NCI-H510A treated with DMSO at 0.1 percent for 48 hours (cell line): Measurements from ENCODE around the gene GAB4.
"Not testable (repeated sequence)": the region's sequence is repeated elsewhere in the genome, so short reads cannot be mapped to it uniquely, and the experiment has no call there.

Experiments used
- DNase-seq: peaks from one replicate; lab custom pipeline; 2025; lab: John Stamatoyannopoulos, UW

GAB4 gene, protein sequence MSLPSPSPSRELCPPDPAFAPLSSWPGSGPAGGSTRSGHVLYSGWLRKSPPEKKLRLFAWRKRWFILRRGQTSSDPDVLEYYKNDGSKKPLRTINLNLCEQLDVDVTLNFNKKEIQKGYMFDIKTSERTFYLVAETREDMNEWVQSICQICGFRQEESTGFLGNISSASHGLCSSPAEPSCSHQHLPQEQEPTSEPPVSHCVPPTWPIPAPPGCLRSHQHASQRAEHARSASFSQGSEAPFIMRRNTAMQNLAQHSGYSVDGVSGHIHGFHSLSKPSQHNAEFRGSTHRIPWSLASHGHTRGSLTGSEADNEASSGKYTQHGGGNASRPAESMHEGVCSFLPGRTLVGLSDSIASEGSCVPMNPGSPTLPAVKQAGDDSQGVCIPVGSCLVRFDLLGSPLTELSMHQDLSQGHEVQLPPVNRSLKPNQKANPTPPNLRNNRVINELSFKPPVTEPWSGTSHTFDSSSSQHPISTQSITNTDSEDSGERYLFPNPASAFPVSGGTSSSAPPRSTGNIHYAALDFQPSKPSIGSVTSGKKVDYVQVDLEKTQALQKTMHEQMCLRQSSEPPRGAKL

DNA sequence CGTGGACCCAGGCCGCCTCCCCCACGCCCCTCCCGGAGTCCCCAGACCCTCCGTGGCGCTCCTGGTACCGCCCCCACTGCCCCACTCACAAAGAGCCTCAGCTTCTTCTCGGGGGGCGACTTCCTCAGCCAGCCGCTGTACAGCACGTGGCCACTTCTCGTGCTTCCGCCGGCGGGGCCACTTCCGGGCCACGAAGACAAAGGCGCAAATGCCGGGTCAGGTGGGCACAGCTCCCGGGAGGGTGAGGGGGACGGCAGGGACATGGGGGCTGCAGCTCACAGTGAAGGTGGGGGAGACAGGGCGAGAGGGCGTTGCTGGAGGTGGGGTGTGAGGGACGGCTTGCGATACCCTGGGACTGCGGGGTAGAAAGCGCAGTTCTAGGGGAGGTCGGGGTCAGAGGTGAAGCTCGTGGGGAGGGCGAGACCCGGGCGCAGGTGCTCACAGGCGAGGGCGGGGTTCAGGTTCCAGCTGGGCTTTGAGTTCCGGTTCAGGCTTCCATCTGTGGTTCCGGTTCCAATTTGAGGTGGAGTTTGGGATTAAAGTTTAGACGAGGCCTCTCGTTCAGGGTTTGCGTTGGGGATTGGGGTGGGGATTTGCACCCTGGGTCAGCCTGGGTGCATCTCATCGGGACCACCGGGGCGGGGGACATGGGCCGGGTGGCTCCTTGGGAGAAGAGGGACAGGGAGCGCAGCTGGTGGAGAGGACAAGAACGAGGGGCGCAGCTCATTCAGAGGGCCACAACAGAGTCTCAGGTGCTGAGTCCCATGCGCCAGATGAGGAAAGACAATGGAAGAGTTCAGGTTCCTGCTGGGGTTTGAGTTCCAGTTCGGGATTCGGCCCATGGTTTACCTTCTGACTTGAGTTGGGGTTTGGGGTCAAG is at the start of gene GAB4:
GAB4 (minus strand) TSS at position 371 of the 880 bp plus-strand sequence; CDS start at position 263, 108 bp downstream.
- no peak for DNase-seq

DNA sequence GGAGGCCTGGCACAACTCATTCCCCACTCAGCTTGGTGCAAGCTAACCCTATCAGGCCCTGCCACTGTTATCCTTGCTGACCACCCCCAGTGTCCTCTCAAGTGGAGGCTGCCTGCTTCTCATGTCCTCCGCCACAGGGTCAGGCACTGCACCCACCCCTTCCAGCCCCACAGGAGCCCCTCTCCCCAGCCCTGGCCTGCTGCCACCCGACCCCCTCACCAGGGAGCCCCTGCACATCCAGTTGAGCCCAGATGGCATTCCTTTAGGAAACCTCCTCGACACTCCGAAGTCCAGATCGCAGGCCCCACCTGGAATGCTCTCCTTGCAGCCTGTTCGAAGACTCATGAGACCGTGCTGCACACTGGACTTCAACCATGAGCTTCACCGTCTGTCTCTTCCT is 48.8 kb upstream of the GAB4 start:
- DNase-seq = no peak

DNA sequence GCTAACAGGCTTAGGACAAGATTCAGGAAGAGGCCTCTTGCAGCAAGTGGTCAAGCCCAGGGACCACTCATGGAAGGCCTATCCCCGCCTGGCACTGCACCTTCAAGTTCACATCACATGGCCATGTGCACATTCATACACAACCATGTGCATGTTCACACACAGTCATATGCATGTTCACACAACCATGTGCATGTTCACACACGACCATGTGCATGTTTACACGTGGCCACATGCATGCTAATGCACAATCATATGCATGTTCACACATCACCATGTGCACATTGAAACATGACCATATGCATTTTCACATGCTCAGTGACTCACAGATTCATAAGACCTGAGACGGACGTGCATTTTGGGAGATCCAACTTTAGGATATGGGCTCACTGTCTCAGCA is 48.0 kb upstream of the GAB4 start:
- DNase-seq = no peak

DNA sequence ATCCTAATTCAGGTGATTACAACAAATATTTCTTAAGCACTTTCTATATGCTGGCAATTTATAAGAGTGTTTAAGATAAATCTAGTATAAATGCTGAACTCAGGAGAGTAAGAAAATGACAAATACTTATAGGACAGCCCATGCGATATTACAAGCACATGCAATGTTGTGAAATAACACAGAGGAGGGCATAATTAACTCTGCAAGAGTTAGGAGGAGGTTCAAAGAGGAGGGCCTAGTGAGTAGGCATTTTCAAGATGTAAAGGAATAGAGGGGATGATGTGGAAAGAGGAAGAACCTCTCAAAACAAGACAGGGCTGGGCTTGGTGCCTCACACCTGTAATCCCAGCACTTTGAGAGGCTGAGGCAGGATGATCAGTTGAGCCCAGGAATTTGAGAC is 39.6 kb upstream of the GAB4 start:
- DNase-seq = no peak

DNA sequence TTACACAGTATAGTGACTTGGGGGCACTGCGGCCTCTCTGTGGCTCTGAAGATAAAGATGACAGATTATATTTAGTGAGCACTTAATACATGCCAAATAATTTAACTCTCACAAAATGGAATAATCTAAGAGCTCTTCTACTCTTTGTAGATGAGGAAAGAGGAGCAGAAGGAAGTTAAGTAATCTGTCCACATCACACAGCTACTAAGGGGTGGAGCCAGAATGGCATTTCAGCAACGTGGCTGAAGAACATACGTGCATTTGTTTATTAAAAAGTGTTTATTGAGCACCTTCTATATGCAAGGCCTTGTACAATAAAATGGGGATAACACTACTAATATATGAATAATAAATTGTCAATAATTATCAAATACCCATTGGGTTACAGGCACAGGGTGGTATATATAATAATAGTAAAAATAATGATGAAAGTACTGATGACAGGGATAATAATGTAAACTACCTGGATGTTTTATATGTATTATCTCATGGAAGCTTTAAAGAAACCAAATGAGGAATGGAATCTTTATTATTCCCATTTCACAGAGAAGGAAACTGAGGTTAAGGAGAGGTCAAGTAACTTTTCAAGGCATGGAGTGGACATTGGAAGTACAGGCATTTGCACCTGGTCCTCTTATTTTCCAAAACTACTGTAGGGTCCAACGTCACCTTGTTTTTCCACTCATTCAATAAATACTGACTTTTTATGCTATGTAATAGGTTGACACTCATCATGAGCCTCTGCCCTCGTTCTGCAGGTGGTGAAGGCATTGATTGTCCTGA is 38.7 kb upstream of the GAB4 start:
- DNase-seq = no peak

DNA sequence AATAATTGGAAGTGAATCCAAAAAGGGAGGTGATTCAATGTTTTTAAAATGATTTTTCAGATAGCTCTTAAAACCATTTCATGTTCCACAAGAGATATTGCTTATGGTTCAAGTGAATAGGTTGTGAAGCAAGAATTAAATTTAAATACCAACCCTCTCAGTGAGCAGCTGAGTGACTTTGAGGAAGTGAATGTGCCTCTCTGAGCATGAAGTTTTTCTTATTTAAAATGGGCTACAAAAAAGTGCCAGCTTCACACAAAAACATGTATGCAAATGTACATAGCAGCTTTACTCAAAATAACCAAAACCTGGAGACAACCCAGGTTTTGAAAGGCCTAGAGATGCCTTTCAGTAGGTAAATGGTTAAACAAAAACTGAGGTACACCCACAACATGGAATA is 35.5 kb upstream of the GAB4 start:
- no peak for DNase-seq

DNA sequence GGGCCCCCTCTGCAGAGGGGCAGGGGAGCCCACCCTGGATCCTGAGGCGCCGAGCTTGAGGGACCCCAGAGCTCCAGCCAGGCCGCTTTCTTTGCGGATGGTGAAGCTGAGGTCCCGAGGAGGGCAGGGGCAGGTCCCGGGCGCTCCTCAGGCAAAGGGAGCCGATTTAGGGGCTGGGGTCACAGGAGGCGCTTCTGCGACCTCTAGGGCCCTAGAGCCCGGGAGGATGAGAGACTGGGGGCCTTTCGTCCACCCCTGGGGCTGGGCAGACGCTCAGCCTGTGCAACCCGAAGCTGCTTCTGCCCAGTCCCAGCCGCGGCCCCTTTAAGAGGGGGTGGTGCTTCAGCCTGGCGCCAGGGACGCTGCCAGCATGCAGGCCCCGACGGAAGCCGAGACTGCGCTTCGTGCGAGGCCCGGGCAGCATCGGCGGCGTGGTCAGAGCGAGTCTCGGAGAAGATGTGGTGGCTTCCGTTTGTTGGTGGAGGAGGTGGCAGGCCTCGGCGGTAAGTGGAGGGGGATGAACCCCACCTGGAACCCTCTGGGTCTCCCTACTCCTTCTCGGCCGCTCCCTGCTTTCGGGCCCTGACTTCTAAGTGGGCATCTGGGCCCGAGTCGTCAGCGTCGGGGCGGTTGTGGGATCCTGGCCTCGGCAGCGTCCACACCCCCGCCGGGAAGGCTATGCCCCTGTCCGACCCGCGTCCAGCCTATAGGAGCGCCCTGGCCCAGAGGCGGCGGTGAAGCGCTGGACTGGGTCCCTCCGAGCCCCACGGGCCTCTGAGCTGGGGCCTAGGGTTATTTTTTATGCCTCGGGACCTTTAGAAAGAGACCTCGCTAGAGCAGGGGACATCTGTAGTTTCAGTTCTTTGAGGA is 29.1 kb upstream of the GAB4 start:
- peak; percentile 20 for DNase-seq

DNA sequence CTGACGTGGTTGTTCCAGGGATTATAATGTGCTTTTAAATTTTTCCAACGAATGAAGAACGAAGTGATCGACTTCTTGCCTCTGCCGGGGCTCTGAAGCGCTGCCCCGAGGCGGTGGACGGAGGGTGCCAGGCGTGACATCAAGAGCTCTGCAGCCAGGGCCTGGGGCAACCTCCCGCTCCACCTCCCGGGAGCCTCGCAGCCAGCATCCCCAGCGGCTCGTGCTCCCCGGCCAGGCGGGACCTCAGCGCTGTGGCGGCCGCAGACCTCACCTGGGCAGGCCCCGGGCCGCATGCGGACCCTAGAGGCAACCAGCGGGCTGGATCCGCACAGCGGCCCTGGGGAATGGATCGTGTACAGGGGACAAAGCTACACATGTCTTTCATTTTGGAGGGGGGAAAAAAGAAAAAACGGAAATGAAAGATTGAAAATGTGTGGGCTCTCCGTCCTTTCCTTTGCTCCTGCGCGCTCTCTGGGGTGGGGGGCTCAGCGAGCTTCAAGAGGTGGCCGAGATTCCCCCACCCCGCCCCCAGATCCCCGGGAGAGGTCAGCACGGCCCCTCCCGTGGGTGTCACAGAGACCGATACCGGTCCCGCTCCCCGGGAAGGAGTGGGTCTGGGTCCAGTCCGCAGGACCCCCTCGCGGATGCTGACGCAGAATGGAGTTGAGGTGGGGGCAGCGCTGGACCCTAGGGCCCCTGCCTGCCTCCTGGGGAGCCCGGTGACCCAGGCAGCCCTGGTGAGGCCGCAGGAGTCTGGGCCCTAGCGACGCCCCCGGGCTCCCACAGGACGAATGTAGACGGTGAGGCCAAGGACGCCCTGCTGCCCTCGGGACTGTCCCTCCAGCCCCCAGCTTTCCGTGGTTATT is 28.2 kb upstream of the GAB4 start:
- peak; percentile 6 for DNase-seq

DNA sequence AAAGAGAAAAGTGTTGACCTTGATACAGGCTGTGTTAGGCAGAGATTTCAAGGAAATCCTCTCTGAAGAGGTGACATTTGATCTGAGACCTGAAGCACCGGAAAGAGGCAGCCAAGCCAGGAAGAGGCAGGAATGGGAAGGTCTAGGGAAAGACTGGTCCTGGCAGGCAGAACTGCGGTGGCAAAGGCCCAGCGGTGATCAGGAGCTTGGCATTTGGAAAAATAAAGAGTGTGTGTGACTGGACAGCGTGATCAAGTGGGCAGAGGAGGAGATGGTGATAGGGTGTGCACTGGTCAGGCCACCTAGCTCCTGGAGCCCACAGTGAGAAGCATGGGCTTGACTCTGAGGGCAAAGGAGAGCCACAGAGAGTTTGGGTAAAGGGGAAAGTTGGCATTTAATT is 27.2 kb upstream of the GAB4 start:
- DNase-seq = peak; percentile 66

DNA sequence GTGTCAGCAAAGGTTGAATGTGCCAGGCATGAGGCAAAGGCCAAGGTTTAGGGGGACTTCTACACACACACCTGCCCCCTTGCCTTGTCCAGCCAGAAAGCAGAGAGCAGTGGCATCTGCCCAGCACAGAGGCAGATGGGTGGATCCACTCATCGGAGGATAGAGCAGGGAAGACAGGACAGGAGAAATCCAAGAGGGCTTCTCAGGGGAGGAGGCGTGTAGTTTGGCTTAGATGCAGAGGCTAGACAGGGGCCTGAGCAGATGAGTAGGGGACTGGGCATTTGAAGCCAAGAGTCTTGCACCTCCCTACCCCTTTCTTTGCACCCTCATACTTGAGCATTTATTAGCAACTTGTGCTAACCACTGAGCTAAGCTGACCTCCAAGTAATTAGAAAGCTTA is 26.5 kb upstream of the GAB4 start:
- not testable (repeated sequence) for DNase-seq

DNA sequence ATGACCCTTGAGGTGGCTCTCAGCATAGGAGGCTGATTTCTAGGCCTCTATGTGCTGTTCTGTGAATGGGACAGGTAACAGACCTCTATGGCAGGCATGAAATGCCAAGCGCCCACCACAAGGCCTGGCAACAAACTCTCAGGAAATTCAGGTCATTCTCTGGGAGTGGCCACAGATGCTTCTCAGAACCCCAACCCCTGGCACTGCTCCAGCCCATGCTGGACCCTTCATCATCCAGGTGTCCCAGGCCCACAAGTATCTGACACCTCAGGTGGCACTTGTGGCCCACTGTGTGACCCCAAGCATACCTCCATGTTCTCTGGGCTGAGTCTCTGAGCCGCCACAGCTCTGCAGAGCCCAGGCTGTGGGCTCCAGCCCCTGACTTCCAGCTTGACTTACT is 24.3 kb upstream of the GAB4 start:
- not testable (repeated sequence) for DNase-seq

DNA sequence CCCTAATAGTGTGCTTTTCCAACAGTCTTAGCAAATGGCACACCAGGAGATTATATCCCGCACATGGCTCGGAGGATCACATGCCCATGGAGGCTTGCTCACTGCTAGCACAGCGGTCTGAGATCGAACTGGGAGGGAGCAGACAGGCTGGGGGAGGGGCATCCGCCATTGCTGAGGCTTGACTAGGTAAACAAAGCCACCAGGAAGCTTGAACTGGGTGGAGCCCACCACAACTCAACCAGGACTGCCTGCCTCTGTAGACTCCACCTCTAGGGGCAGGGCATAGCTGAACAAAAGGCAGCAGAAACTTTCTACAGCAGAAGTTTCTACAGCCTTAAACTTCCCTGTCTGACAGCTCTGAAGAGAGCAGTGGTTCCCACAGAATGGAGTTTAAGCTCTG is 16.4 kb upstream of the GAB4 start:
- not testable (repeated sequence) for DNase-seq

DNA sequence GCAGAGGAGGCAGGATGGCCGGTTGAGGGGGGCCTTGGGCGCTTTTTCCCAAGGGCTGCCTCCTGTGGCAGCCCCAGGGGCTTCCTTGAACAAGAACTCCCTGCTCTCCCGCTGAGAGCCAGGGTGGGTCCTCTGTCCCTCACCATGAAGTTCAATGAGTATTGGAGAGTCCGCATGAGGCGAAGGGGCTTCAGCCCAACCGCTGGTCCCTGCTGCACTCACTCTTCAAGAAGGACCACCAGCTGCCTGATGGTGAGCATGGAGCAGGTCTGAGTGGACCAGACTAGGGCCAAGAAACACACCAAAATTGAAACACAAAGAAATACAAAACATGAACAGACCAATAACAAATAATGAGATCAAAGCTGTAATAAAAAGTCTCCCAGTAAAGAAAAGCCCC is 7.5 kb upstream of the GAB4 start:
- not testable (repeated sequence) for DNase-seq

DNA sequence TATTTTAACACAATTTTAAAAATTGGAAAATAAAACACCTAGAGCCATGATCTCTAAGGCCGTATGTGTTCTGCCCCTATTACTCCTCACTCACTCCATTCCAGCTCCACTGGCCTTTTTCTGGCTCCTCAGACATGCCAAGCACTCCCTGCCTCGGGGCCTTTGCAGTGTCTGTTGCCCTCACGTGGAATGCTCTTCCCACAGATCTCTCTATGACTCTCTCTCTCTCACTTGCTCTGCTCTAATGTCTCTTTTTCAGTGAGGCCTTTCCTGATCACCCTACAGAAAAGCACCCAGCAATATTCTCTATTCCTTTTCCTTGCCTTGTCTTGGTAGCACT is 6.0 kb upstream of the GAB4 start:
- DNase-seq = not testable (repeated sequence)

DNA sequence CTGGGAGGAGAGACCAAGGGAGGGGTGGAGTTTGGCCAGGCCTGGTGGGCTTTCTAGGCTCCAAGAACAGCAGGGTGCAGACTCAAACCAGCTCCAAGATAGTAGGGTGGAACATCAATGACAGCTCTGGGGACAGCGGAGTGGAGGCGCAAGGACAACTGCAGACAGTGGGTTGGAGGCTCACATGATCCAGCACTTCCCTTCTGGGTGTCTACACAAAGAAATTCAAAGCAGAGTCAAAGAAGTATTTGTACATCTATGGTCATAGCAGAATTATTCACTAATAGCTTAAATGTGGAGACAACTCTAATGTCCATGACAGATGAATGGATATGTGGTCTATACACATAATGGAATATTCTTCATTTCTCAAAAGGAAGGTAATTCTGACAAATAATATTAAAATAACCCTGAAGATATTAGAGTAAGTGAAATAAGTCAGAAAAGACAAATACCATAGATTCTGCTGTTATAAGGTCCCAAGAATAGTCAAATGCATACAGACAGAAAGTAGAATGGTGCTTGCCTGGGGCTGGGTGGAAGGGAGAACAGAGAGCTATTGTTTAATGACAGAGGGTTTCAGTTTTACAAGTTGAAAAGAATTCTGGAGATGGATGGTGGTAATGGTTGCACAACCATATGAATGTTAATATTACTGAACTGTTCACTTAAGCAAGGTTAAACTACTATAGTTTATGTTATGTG is 5.5 kb upstream of the GAB4 start:
- no peak for DNase-seq

DNA sequence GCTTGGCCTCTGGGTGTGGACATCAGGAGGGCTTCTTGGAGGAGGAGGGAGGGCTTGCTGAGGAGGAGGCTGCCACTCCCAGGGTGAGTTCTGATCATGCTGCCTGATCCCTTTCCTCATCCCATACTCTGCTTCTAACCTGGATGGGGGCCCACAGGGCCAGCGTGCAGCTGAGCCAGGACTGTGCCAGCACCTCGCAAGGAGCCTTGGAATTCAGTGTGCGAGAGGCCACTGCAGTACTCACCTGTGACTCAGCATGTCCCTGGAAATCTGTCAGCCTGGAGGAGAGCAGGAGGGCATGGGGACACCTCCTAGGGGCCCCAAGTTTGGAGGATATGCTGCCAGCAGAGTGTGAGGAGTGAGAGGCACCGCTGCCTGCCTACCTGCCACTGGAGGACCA is 4.2 kb upstream of the GAB4 start:
- no peak for DNase-seq

DNA sequence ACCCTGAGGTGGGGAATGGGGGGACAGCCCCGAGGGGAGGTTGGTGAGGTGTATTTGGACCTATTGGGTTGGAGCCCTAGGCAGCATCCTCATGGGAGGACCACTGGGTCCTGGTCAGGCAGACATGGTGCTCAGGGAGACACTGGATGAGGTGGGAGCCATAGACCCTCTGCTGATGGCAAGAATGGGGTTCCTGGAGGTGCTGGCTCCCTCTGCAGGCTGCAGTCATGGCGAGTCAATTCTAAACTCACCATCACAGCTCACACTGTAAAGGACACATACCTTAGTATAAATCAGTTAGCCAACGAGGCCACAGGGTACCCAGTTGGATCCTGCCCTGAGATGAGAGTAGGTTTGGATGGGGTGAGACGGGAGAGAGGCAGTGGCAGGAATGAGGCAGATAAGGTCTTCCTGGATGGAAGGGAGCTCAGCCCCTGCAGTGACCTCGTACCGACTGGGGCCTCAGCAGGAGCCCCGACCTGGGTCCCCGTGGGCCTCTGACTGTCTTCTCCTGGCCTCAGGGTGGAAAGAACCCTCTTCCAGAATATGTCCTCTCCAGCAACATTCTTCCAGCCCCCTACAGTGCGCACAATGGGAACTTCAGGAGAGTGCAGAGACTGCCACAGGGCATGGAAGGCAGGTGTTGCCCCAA is 1.7 kb upstream of the GAB4 start:
- DNase-seq = no peak

DNA sequence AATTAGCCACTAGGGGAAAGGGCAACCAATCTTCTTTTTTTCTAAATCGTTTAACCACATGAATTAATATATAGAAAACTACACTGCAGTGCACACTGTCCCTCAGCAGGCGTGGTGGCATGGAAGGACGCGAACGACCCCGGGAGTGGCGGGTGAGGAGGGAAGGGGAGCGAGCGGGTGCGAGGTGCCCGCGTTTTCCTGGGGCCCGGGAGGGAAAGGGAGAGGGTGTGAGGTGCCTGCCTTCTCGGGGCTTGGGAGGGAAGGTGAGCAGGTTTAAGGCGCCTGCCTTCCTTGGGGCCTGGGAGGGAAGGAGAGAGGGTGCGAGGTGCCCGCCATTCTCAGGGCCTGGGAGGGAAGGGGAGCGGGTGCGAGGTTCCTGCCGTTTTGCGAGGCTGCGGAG is 765 bp downstream of the GAB4 start:
- no peak for DNase-seq

DNA sequence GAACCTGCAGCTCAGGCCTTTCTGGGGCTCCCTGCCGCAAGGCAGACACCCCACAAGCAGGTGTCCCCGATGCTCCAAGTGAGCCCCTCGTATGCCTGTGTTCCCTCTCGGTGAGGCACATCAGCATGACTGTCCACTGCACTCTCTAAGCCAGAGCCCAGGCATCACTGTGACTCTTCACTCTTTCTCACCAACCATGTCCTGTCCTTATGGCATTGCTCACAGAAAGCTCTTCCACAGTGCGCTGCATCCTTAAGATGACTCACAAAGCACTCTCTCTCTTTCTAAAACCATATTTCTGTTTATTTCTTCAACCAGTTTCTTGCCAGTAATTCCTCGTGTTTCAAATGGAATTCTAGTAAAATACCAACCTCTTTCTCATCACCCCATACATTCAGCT is 18.1 kb downstream of the GAB4 start:
- DNase-seq = no peak
